Measurements from ENCODE around the gene GOLGA6D.
"Not testable (repeated sequence)": the region's sequence is repeated elsewhere in the genome, so short reads cannot be mapped to it uniquely, and the experiment has no call there.

The GOLGA6D gene

GRCh38 chr15:75235760-75236729 is 46.6 kb upstream of the GOLGA6D start:
- TF ChIP-seq CSDC2 (CRISPR knock-in tag; IDR thresholded peaks at IDR 0.05) (no peak), ARNTL (CRISPR knock-in tag; IDR thresholded peaks at IDR 0.05; ENCODE audit: borderline replicate concordance, low read depth) (no peak), ZC3H10 (CRISPR knock-in tag; IDR thresholded peaks at IDR 0.05) (no peak), ZNF70 (CRISPR knock-in tag; IDR thresholded peaks at IDR 0.05) (no peak), ZFP3 (CRISPR knock-in tag; IDR thresholded peaks at IDR 0.05) (no peak)
- no peak for ATAC-seq

GRCh38 chr15:75237316-75237982 is 45.2 kb upstream of the GOLGA6D start:
- TF ChIP-seq RARB (CRISPR knock-in tag; IDR thresholded peaks at IDR 0.05): no peak
- TF ChIP-seq SNAI2 (CRISPR knock-in tag; IDR thresholded peaks at IDR 0.05): no peak
- TF ChIP-seq BACH2 (CRISPR knock-in tag; IDR thresholded peaks at IDR 0.05; ENCODE audit: borderline replicate concordance): no peak
- no peak for TF ChIP-seq ZNF565 (CRISPR knock-in tag; conservative IDR thresholded peaks at IDR 0.05; ENCODE audit: low read depth)
- no peak for TF ChIP-seq ZFP30 (CRISPR knock-in tag; IDR thresholded peaks at IDR 0.05)
- TF ChIP-seq CSRNP3 (CRISPR knock-in tag; IDR thresholded peaks at IDR 0.05): no peak
- TF ChIP-seq PATZ1 (CRISPR knock-in tag; IDR thresholded peaks at IDR 0.05; ENCODE audit: borderline replicate concordance): no peak
- no peak for TF ChIP-seq TOX (CRISPR knock-in tag; IDR thresholded peaks at IDR 0.05; ENCODE audit: borderline replicate concordance)
- no peak for TF ChIP-seq CREB5 (CRISPR knock-in tag; IDR thresholded peaks at IDR 0.05; ENCODE audit: low read depth)
- TF ChIP-seq POU6F1 (CRISPR knock-in tag; IDR thresholded peaks at IDR 0.05; ENCODE audit: borderline replicate concordance, low read depth): no peak
- TF ChIP-seq PPARA (CRISPR knock-in tag; IDR thresholded peaks at IDR 0.05; ENCODE audit: borderline replicate concordance): no peak
- TF ChIP-seq ZFP3 (CRISPR knock-in tag; IDR thresholded peaks at IDR 0.05): no peak
- TF ChIP-seq ISL1 (CRISPR knock-in tag; IDR thresholded peaks at IDR 0.05): no peak
- TF ChIP-seq ARNTL (CRISPR knock-in tag; IDR thresholded peaks at IDR 0.05; ENCODE audit: borderline replicate concordance, low read depth): no peak
- TF ChIP-seq ESRRG (CRISPR knock-in tag; IDR thresholded peaks at IDR 0.05): no peak
- no peak for ATAC-seq

- no peak for ATAC-seq
- TF ChIP-seq GLIS3 (CRISPR knock-in tag; IDR thresholded peaks at IDR 0.05): no peak
- TF ChIP-seq CREB5 (CRISPR knock-in tag; IDR thresholded peaks at IDR 0.05; ENCODE audit: low read depth): no peak
- no peak for TF ChIP-seq ESRRG (CRISPR knock-in tag; IDR thresholded peaks at IDR 0.05)
- TF ChIP-seq TCF4 (CRISPR knock-in tag; IDR thresholded peaks at IDR 0.05; ENCODE audit: borderline replicate concordance): no peak
- TF ChIP-seq ARNTL (CRISPR knock-in tag; IDR thresholded peaks at IDR 0.05; ENCODE audit: borderline replicate concordance, low read depth): no peak
- no peak for TF ChIP-seq TOX (CRISPR knock-in tag; IDR thresholded peaks at IDR 0.05; ENCODE audit: borderline replicate concordance)
- no peak for TF ChIP-seq ZNF70 (CRISPR knock-in tag; IDR thresholded peaks at IDR 0.05)
- no peak for TF ChIP-seq ZC3H10 (CRISPR knock-in tag; IDR thresholded peaks at IDR 0.05)
- TF ChIP-seq POU6F1 (CRISPR knock-in tag; IDR thresholded peaks at IDR 0.05; ENCODE audit: borderline replicate concordance, low read depth): no peak
- no peak for TF ChIP-seq PPARA (CRISPR knock-in tag; IDR thresholded peaks at IDR 0.05; ENCODE audit: borderline replicate concordance)
- TF ChIP-seq SNAI2 (CRISPR knock-in tag; IDR thresholded peaks at IDR 0.05): no peak
- no peak for TF ChIP-seq ZFP30 (CRISPR knock-in tag; IDR thresholded peaks at IDR 0.05)
- TF ChIP-seq BACH2 (CRISPR knock-in tag; IDR thresholded peaks at IDR 0.05; ENCODE audit: borderline replicate concordance): no peak
- no peak for TF ChIP-seq RARB (CRISPR knock-in tag; IDR thresholded peaks at IDR 0.05)
- no peak for TF ChIP-seq PATZ1 (CRISPR knock-in tag; IDR thresholded peaks at IDR 0.05; ENCODE audit: borderline replicate concordance)
Observed at GRCh38 chr15:75238150-75238549, 44.5 kb upstream of the GOLGA6D start.

GRCh38 chr15:75245741-75246140 is 36.9 kb upstream of the GOLGA6D start:
- ATAC-seq: not testable (repeated sequence)

- ATAC-seq: not testable (repeated sequence)
Observed at GRCh38 chr15:75248991-75249390, 33.6 kb upstream of the GOLGA6D start.
